Measurements from ENCODE around the gene ZDHHC19.
"Not testable (repeated sequence)": the region's sequence is repeated elsewhere in the genome, so short reads cannot be mapped to it uniquely, and the experiment has no call there.

Gene ZDHHC19

GRCh38 chr3:196203846-196204245, 7.4 kb downstream of the ZDHHC19 start:
- DNase-seq (ENCODE audit: low read depth) = no peak

GRCh38 chr3:196202516-196202970, 8.7 kb downstream of the ZDHHC19 start:
- no peak for DNase-seq (ENCODE audit: low read depth)

- no peak for DNase-seq (ENCODE audit: low read depth)
Observed at GRCh38 chr3:196198771-196199753, 12.1 kb downstream of the ZDHHC19 start.

GRCh38 chr3:196198081-196198675, 13.0 kb downstream of the ZDHHC19 start:
- no peak for DNase-seq (ENCODE audit: low read depth)

GRCh38 chr3:196197524-196197923, 13.7 kb downstream of the ZDHHC19 start:
- no peak for DNase-seq (ENCODE audit: low read depth)

GRCh38 chr3:196195664-196196265, 15.4 kb downstream of the ZDHHC19 start:
- DNase-seq (ENCODE audit: low read depth) = no peak

- no peak for DNase-seq (ENCODE audit: low read depth)
Observed at GRCh38 chr3:196194542-196194915, 16.7 kb downstream of the ZDHHC19 start.

GRCh38 chr3:196193736-196194541, 17.3 kb downstream of the ZDHHC19 start:
- no peak for DNase-seq (ENCODE audit: low read depth)

GRCh38 chr3:196193133-196193735, 18.0 kb downstream of the ZDHHC19 start:
- no peak for DNase-seq (ENCODE audit: low read depth)

- no peak for DNase-seq (ENCODE audit: low read depth)
Observed at GRCh38 chr3:196192524-196193051, 18.6 kb downstream of the ZDHHC19 start.

GRCh38 chr3:196192036-196192523, 19.1 kb downstream of the ZDHHC19 start:
- DNase-seq (ENCODE audit: low read depth) = no peak

GRCh38 chr3:196189566-196190347, 21.4 kb downstream of the ZDHHC19 start:
- no peak for DNase-seq (ENCODE audit: low read depth)

- no peak for DNase-seq (ENCODE audit: low read depth)
Observed at GRCh38 chr3:196186651-196187573, 24.3 kb downstream of the ZDHHC19 start.

GRCh38 chr3:196184881-196185280, 26.3 kb downstream of the ZDHHC19 start:
- DNase-seq (ENCODE audit: low read depth) = no peak

GRCh38 chr3:196184169-196184432, 27.1 kb downstream of the ZDHHC19 start:
- not testable (repeated sequence) for DNase-seq (ENCODE audit: low read depth)

GRCh38 chr3:196181127-196181546, 30.1 kb downstream of the ZDHHC19 start:
- DNase-seq (ENCODE audit: low read depth) = no peak

GRCh38 chr3:196180346-196180745, 30.9 kb downstream of the ZDHHC19 start:
- no peak for DNase-seq (ENCODE audit: low read depth)

- no peak for DNase-seq (ENCODE audit: low read depth)
Observed at GRCh38 chr3:196179380-196180308, 31.6 kb downstream of the ZDHHC19 start.

Data from HS-27A (cell line).